IMR-90 (cell line): ENCODE data around the gene BAD. TPM values are rescaled to one million over a fixed set of nuclear protein-coding genes. Genes with fewer than 3 reads are reported as not detected.

ENCODE experiments used
- ATAC-seq: fragments of 200-7000 bp; cut with Tn5 transposase; 2 replicates; pipeline ENCODE4 v1.9.1; 2020; ENCODE audit warnings: low read depth, mild to moderate bottlenecking, moderate library complexity
- BruUV-seq: library from RNA; stranded (reverse); fragments of 400-500 nt; replicated peaks from 2 replicates; lab custom pipeline; 2021; lab: Mats Ljungman, UMichigan
- CTCF ChIA-PET: fragments of 300-600 bp; formaldehyde crosslinking; extraction: SDS; loops from one replicate; lab custom pipeline; 2021; ENCODE audit warnings: antibody characterized with exemption; lab: Yijun Ruan, JAX
- POLR2A ChIA-PET: fragments of 300-600 bp; sonication (Branson Sonifier 250); formaldehyde crosslinking; loops from one replicate; lab custom pipeline; 2022; ENCODE audit warnings: antibody characterized with exemption; ENCODE audit not compliant: unreplicated experiment; lab: Charles Lee
- DNase-seq: peaks from one replicate; pipeline ENCODE4 v3.0.0; 2013
- H2AFZ ChIP-seq: replicated peaks from 2 replicates; pipeline ENCODE3; 2013; ENCODE audit warnings: low read length, mild to moderate bottlenecking; ENCODE audit not compliant: poor library complexity
- H2AK5ac ChIP-seq: 2 replicates; pipeline ENCODE4 v1.6.1; 2013; ENCODE audit warnings: low read depth, low read length, inconsistent platforms
- H2AK9ac ChIP-seq: replicated peaks from 2 replicates; pipeline ENCODE3; 2013; ENCODE audit warnings: mild to moderate bottlenecking, low read depth, low read length, moderate library complexity; ENCODE audit not compliant: poor library complexity
- H2BK120ac ChIP-seq: 2 replicates; pipeline ENCODE4 v1.6.1; 2013; ENCODE audit warnings: low read depth, low read length, inconsistent platforms
- H2BK15ac ChIP-seq: 3 replicates; pipeline ENCODE4 v1.6.1; 2013; ENCODE audit warnings: low read depth, low read length, inconsistent platforms
- H2BK20ac ChIP-seq: 2 replicates; pipeline ENCODE4 v1.6.1; 2013; ENCODE audit warnings: low read depth, mild to moderate bottlenecking, inconsistent platforms, low read length, moderate library complexity
- H2BK5ac ChIP-seq: 2 replicates; pipeline ENCODE4 v1.6.1; 2013; ENCODE audit warnings: mild to moderate bottlenecking, low read depth, low read length, inconsistent platforms; ENCODE audit not compliant: poor library complexity, severe bottlenecking
- H3K14ac ChIP-seq: replicated peaks from 2 replicates; pipeline ENCODE4 v1.6.1; 2013; ENCODE audit warnings: low read depth, low read length, inconsistent platforms
- H3K18ac ChIP-seq: 2 replicates; pipeline ENCODE4 v1.6.1; 2013; ENCODE audit warnings: low read depth, low read length, control low read depth
- H3K23ac ChIP-seq: 2 replicates; pipeline ENCODE4 v1.6.1; 2013; ENCODE audit warnings: low read depth, low read length, inconsistent platforms
- H3K27ac ChIP-seq: 2 replicates; pipeline ENCODE4 v1.5.1; 2013; ENCODE audit warnings: mild to moderate bottlenecking, control low read depth, low read length; ENCODE audit not compliant: insufficient read depth
- H3K27me3 ChIP-seq: 2 replicates; pipeline ENCODE4 v1.6.1; 2013; ENCODE audit warnings: low read length; ENCODE audit not compliant: control insufficient read depth, insufficient read depth
- H3K36me3 ChIP-seq: 2 replicates; pipeline ENCODE4 v1.6.1; 2013; ENCODE audit warnings: low read length, mixed read lengths; ENCODE audit not compliant: control insufficient read depth, insufficient read depth
- H3K4ac ChIP-seq: 2 replicates; pipeline ENCODE4 v1.6.1; 2013; ENCODE audit warnings: low read depth, low read length, inconsistent platforms
- H3K4me1 ChIP-seq: 2 replicates; pipeline ENCODE4 v1.6.1; 2013; ENCODE audit warnings: low read length, mixed read lengths; ENCODE audit not compliant: control insufficient read depth, insufficient read depth
- H3K4me2 ChIP-seq: 2 replicates; pipeline ENCODE4 v1.6.1; 2013; ENCODE audit warnings: low read depth, mild to moderate bottlenecking, control low read depth, low read length, moderate library complexity
- H3K4me3 ChIP-seq: 2 replicates; pipeline ENCODE4 v1.5.1; 2013; ENCODE audit warnings: low read depth, mild to moderate bottlenecking, control low read depth, low read length, moderate library complexity; ENCODE audit not compliant: insufficient read depth
- H3K56ac ChIP-seq: 2 replicates; pipeline ENCODE4 v1.6.1; 2013; ENCODE audit warnings: low read length, inconsistent platforms; ENCODE audit not compliant: insufficient read depth; ENCODE audit errors: extremely low read depth
- H3K79me1 ChIP-seq, 2 experiments: 2 replicates each; pipeline ENCODE4 v1.6.1; 2013; ENCODE audit warnings: low read length in 2 of 2, inconsistent platforms in 1 of 2, low read depth in 1 of 2
- H3K9ac ChIP-seq: 2 replicates; pipeline ENCODE4 v1.6.1; 2013; ENCODE audit warnings: low read depth, low read length, control low read depth
- H3K9me1 ChIP-seq: 2 replicates; pipeline ENCODE4 v1.6.1; 2013; ENCODE audit warnings: low read length, inconsistent platforms; ENCODE audit not compliant: insufficient read depth
- H3K9me3 ChIP-seq: 2 replicates; pipeline ENCODE4 v1.6.1; 2013; ENCODE audit warnings: low read length; ENCODE audit not compliant: control insufficient read depth, insufficient read depth
- H4K20me1 ChIP-seq: 2 replicates; pipeline ENCODE4 v1.6.1; 2013; ENCODE audit warnings: low read length, inconsistent platforms; ENCODE audit not compliant: insufficient read depth
- H4K5ac ChIP-seq: 2 replicates; pipeline ENCODE4 v1.6.1; 2013; ENCODE audit warnings: mild to moderate bottlenecking, low read depth, low read length, control low read depth
- H4K8ac ChIP-seq, 2 experiments: 2 replicates each; pipeline ENCODE4 v1.6.1; 2013; ENCODE audit warnings: low read depth in 2 of 2, low read length in 2 of 2, control low read depth in 1 of 2, inconsistent platforms in 1 of 2
- H4K91ac ChIP-seq: 2 replicates; pipeline ENCODE4 v1.6.1; 2013; ENCODE audit warnings: low read depth, low read length, inconsistent platforms; ENCODE audit not compliant: insufficient read depth
- BHLHE40 ChIP-seq: fragments of 150-350 bp; IDR thresholded peaks from 2 replicates; pipeline ENCODE4 v1.6.1; 2016; ENCODE audit warnings: mild to moderate bottlenecking, low read depth, low read length
- CEBPB ChIP-seq: IDR thresholded peaks from 2 replicates; pipeline ENCODE4 v1.6.1; 2012; ENCODE audit warnings: low read depth, low read length, improper control_type of control experiment
- FOS ChIP-seq: fragments of 150-350 bp; IDR thresholded peaks from 2 replicates; pipeline ENCODE4 v1.6.1; 2016; ENCODE audit warnings: low read depth, low read length
- MAFK ChIP-seq: IDR thresholded peaks from 2 replicates; pipeline ENCODE4 v1.6.1; 2012; ENCODE audit warnings: low read depth, low read length, improper control_type of control experiment
- MAZ ChIP-seq: IDR thresholded peaks from 2 replicates; pipeline ENCODE4 v1.6.1; 2012; ENCODE audit warnings: low read depth, mild to moderate bottlenecking, low read length, improper control_type of control experiment, moderate library complexity, borderline replicate concordance
- MXI1 ChIP-seq: IDR thresholded peaks from 2 replicates; pipeline ENCODE4 v1.6.1; 2012; ENCODE audit warnings: low read depth, mild to moderate bottlenecking, low read length, moderate library complexity, borderline replicate concordance
- NFE2L2 ChIP-seq: fragments of 150-350 bp; IDR thresholded peaks from 2 replicates; pipeline ENCODE4 v1.6.1; 2016; ENCODE audit warnings: low read depth, mild to moderate bottlenecking, low read length
- POLR2A ChIP-seq: IDR thresholded peaks from 2 replicates; pipeline ENCODE4 v1.6.1; 2012; ENCODE audit warnings: mild to moderate bottlenecking, low read depth, low read length
- RAD21 ChIP-seq: IDR thresholded peaks from 2 replicates; pipeline ENCODE4 v1.6.1; 2012; ENCODE audit warnings: low read length, improper control_type of control experiment
- RCOR1 ChIP-seq: IDR thresholded peaks from 2 replicates; pipeline ENCODE4 v1.6.1; 2012; ENCODE audit warnings: mild to moderate bottlenecking, low read length, improper control_type of control experiment; ENCODE audit not compliant: insufficient replicate concordance
- RFX5 ChIP-seq: IDR thresholded peaks from 2 replicates; pipeline ENCODE4 v1.8.0; 2012; ENCODE audit warnings: low read depth, mild to moderate bottlenecking, low read length, moderate library complexity
- SMC3 ChIP-seq: fragments of 150-350 bp; IDR thresholded peaks from 2 replicates; pipeline ENCODE4 v1.6.1; 2016; ENCODE audit warnings: low read depth, mild to moderate bottlenecking, antibody characterized with exemption, low read length, moderate library complexity
- WGBS, 2 experiments: methylation state at CpG; one replicate each; pipeline versions ENCODE4 v1.1.5 to v1.1.7; 2013; ENCODE audit warnings: missing lambda C conversion rate in 2 of 2; ENCODE audit not compliant: insufficient read length in 1 of 2; ENCODE audit errors: extremely low coverage in 2 of 2; 5-methylcytosine and 5-hydroxymethylcytosine counted together
- dilution Hi-C: fragments of 300-500 bp; cut with HindIII; formaldehyde crosslinking; loops from one replicate; pipeline ENCODE4 v1.14.3; 2018; ENCODE audit warnings: low sequenced_read_pairs; ENCODE audit not compliant: unreplicated experiment
- in situ Hi-C: fragments of 300-500 bp; cut with MboI; formaldehyde crosslinking; loops from 3 replicates; pipeline ENCODE4 v1.14.3; 2019; ENCODE audit warnings: low sequenced_read_pairs, inconsistent platforms, mixed read lengths
- intact Hi-C: fragments of 100-400 bp; cut with micrococcal nuclease; formaldehyde crosslinking; loops from 2 replicates; pipeline ENCODE4 v1.10.0; 2022
- polyA plus RNA-seq, 3 experiments: library from polyadenylated mRNA; depleted of rRNA; stranded (reverse); fragments of >200 nt; gene quantifications; 2 replicates each; pipeline ENCODE4 v1.2.3, GENCODE V29; 2012; ENCODE audit warnings: low replicate concordance in 1 of 3
- total RNA-seq: library from RNA; depleted of rRNA; stranded (reverse); fragments of >200 nt; gene quantifications from 2 replicates; pipeline ENCODE4 v1.2.3, GENCODE V29; 2012
- TF ChIP-seq, protein P1 (sequence below): fragments of 150-350 bp; IDR thresholded peaks from 2 replicates; pipeline ENCODE4 v1.6.1; 2017; ENCODE audit warnings: mild to moderate bottlenecking, antibody characterized with exemption, low read length, low read depth

The BAD gene
- total and polyA plus RNA-seq, 2 of the 4 experiments (the other 2 are of a cell fraction) = 30.3 to 68.0 TPM

GRCh38 chr11:64317961-64318765 lies 33.7 kb upstream of the BAD start, which contains the start of gene PRDX5 (continued):
- TF ChIP-seq BHLHE40 (peak; percentile 56; the same call in 1 of the 2 replicates), MAZ (0 out of 2 replicates have a peak, but pooled peaks have one; percentile 18), MAFK (no peak)

- dilution Hi-C loops = no loop called here
- TF ChIP-seq NFE2L2 (no peak), RAD21 (no peak), SMC3 (no peak), RCOR1 (peak; percentile 32), MAFK (peak; percentile 88), POLR2A (peak; percentile 65), MXI1 (no peak; the same call in 1 of the 2 replicates), MAZ (no peak; the same call in 1 of the 2 replicates), BHLHE40 (peak; percentile 59), RFX5 (no peak; the same call in 1 of the 2 replicates), FOS (no peak), CEBPB (no peak)
- TF ChIP-seq, protein P1, sequence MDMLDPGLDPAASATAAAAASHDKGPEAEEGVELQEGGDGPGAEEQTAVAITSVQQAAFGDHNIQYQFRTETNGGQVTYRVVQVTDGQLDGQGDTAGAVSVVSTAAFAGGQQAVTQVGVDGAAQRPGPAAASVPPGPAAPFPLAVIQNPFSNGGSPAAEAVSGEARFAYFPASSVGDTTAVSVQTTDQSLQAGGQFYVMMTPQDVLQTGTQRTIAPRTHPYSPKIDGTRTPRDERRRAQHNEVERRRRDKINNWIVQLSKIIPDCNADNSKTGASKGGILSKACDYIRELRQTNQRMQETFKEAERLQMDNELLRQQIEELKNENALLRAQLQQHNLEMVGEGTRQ = peak; percentile 85
These were observed 33.0 kb upstream of the BAD start, which contains the start of gene TRMT112 for GRCh38 chr11:64317325-64317960. TRMT112 (minus strand) TSS chr11:64317559; CDS start chr11:64317526, 33 bp downstream.

More at GRCh38 chr11:64317325-64317960, 33.0 kb upstream of the BAD start, which contains the start of gene TRMT112:
- Histone ChIP-seq H3K18ac (peak within 1 kb of the TSS; percentile 31), H3K14ac (peak within 1 kb of the TSS; percentile 95), H2BK5ac (peak within 1 kb of the TSS; percentile 89), H3K4me2 (peak within 1 kb of the TSS; percentile 95), H2AFZ (peak within 1 kb of the TSS; percentile 85), H3K4me1 (peaks cover 6% of the 10 kb centered on the region), H3K9ac (peak within 1 kb of the TSS; percentile 91), H2AK9ac (peak within 1 kb of the TSS; percentile 98), H4K8ac (peak within 1 kb of the TSS; percentile 91 to 99), H3K27me3 (no peaks in the 10 kb centered on the region), H4K5ac (peak within 1 kb of the TSS; percentile 80), H3K9me1 (peaks cover 11% of the 10 kb centered on the region), H4K91ac (peak within 1 kb of the TSS; percentile 94), H2AK5ac (peak within 1 kb of the TSS; percentile 91), H3K56ac (peak within 1 kb of the TSS; percentile 93), H2BK15ac (peak within 1 kb of the TSS; percentile 29; the same call in 1 of the 3 replicates), H3K27ac (peak within 1 kb of the TSS; percentile 79), H3K79me1 (peaks cover 7 to 41% of the 10 kb centered on the region in 2 experiments), H3K9me3 (no peaks in the 10 kb centered on the region), H2BK120ac (peak within 1 kb of the TSS; percentile 76; the same call in 1 of the 2 replicates), H2BK20ac (no peak within 1 kb of the TSS; the same call in 1 of the 2 replicates), H3K4me3 (peak within 1 kb of the TSS; percentile 67), H4K20me1 (no peaks in the 10 kb centered on the region; the same call in 1 of the 2 replicates), H3K4ac (peak within 1 kb of the TSS; percentile 94), H3K23ac (peak within 1 kb of the TSS; percentile 85), H3K36me3 (peaks cover 26% of the 10 kb centered on the region)
- CTCF ChIA-PET = interaction anchor here (0.5 to 2.3 kb wide), 8 partner anchors 14 to 71 kb away, joined by 3 to 27 read pairs (median 5); no protein-coding TSS in a partner anchor
- in situ Hi-C loops = no loop called here
- peak; percentile 98 for DNase-seq
- POLR2A ChIA-PET = interaction anchor here (0.7 to 1.0 kb wide), 6 partner anchors 12 to 71 kb away, joined by 3 to 4 read pairs (median 3); partner anchors contain the start of gene ESRRA
- intact Hi-C loops = no loop called here
- peak; percentile 77 for ATAC-seq
- BruUV-seq = no TSS peak
- WGBS, 2 experiments = 1% methylated on average over 23 of the region's 43 CpGs; no CpG with 5 or more reads in 1 of the 2 experiments
